NCI-H748 (cell line): ENCODE measurements around the gene TTC23.

ENCODE experiments used
- DNase-seq: peaks from one replicate; lab custom pipeline; 2025; ENCODE audit not compliant: unreplicated experiment; lab: John Stamatoyannopoulos, UW

TTC23 gene

GRCh38 chr15:99140590-99140989 is 108.8 kb downstream of the TTC23 start:
- no peak for DNase-seq

- DNase-seq: no peak
Observed at GRCh38 chr15:99139276-99139675, 110.1 kb downstream of the TTC23 start.

DNA sequence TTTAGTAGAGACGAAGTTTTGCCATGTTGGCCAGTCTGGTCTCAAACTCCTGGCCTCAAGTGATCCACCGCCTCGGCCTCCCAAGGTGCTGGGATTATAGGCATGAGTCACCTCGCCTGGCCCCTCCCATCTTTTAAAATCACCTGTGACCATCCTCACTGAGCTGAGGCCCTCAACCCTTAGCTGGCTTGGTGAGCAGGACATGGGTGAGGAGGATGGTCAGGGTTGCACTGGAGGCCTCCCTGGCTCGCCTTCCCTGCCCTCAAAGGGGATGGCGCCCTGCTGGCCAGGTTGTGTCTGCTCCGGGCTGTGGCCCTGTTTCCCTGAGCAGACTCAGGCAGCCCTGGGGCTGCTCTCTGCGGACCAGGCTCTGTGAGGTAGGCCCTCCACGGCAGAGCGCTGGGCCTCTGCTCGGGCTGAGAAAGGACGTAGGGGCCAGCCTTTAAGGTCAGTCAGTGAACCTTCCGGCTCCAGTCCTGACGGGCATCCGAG is 110.8 kb downstream of the TTC23 start:
- DNase-seq: no peak

DNA sequence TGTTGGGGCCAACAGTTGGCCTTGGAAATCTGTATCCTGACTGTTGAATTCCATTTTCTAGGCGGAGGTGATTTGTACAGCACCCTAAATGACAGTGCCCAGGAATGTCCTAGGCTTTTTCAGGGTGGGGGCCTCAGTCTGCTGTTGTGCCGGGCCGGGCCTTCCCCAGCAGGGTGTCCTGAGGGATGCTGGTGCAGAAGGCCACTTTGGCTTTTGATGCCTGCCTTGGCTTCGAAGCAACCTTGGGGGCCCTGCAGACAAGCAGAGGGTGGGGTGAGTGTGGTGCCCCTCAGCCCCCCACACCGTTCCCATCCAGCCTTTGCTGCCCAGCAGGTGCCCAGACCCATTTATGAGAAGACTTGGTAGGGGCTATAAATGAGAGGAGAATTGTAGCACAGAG is 111.5 kb downstream of the TTC23 start:
- DNase-seq: no peak

DNA sequence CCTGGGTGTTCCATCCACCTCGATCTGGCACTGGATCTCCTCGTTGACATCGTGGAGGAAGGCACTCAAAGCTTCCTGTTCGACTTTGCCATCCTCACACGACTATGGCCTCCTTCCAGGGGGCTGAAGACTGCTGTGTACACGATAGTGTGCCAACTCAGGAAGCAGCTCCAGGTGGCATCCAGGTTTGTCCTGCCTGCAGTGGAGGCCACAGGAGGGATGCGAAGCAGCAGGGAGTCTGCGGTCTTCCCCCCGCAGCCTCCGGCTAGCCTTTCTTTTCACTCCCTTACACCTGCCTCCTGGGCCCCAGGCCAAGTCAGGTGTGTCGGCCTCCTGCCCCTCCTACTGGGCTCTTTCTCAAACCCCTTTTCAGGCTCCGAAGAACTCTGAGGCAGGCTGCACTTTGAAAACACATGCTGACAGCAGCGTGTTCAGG is 112.3 kb downstream of the TTC23 start:
- peak; percentile 86 for DNase-seq

DNA sequence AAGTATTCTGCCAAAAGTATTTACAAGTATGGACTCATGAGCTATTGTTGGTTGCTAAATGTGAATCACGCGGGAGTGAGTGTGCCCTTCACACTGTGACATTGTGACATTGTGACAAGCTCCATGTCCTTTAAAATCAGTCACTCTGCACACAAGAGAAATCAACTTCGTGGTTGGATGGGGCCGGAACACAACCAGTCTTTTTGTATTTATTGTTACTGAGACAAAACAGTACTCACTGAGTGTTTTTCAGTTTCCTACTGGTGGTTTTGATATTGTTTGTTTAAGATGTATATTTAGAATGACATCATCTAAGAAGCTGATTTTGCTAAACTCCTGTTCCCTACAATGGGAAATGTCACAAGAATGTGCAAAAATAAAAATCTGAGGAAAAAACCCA is 114.2 kb downstream of the TTC23 start:
- peak; percentile 9 for DNase-seq

DNA sequence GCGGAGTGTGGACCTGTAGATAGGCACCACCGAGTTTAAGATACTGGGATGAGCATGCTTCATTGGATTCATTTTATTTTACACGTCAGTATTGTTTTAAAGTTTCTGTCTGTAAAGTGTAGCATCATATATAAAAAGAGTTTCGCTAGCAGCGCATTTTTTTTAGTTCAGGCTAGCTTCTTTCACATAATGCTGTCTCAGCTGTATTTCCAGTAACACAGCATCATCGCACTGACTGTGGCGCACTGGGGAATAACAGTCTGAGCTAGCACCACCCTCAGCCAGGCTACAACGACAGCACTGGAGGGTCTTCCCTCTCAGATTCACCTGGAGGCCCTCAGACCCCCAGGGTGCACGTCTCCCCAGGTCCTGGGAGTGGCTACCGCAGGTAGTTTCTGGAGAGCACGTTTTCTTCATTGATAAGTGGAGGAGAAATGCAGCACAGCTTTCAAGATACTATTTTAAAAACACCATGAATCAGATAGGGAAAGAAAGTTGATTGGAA is 115.0 kb downstream of the TTC23 start:
- no peak for DNase-seq

DNA sequence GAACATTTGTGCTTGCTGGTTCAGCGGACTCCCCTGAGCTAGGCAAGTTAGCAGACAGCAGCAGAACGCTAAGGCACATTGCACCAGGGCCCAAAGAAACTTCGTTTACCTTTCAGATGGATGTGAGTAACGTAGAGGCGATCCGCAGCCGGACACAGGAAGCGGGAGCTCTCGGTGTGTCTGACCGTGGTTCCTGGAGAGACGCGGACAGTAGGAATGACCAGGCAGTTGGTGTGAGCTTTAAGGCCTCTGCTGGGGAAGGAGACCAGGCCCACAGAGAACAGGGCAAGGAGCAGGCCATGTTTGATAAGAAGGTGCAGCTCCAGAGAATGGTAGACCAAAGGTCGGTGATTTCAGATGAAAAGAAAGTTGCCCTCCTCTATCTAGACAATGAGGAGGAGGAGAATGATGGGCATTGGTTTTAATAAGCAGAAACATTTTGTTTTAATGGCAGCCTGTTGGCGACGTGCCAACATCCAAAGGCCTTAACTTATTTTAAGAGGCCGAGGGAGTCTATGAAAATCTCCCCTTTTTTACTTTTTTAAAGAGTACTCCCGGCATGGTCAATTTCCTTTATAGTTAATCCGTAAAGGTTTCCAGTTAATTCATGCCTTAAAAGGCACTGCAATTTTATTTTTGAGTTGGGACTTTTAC is 116.6 kb downstream of the TTC23 start:
- DNase-seq: no peak

DNA sequence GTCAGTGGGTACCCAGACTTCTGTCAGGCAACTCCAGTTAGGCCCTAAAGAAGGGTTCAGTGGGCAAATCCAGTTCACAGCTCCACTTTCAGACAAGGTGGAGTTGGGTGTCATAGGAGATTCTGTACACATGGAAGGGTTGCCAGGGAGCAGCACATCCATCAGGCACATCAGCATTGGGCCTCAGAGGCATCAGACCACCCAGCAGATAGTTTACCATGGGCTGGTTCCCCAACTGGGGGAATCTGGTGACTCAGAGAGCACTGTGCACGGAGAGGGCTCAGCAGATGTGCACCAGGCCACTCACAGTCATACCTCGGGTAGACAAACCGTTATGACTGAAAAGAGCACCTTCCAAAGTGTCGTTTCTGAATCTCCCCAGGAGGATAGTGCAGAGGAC is 117.3 kb downstream of the TTC23 start:
- DNase-seq: no peak

DNA sequence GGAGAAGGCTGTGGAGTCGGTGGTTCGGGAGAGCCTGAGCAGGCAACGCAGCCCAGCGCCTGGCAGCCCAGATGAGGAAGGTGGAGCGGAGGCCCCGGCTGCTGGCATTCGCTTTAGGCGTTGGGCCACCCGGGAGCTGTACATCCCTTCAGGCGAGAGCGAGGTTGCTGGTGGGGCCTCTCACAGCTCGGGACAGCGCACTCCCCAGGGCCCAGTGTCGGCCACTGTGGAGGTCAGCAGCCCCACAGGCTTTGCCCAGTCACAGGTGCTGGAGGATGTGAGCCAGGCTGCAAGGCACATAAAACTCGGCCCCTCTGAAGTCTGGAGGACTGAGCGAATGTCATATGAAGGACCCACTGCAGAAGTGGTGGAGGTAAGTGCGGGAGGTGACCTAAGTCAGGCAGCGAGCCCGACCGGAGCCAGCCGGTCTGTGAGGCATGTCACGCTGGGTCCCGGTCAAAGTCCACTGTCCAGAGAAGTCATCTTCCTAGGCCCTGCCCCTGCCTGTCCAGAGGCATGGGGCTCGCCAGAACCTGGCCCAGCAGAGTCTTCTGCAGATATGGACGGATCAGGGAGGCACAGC is 117.8 kb downstream of the TTC23 start:
- no peak for DNase-seq

DNA sequence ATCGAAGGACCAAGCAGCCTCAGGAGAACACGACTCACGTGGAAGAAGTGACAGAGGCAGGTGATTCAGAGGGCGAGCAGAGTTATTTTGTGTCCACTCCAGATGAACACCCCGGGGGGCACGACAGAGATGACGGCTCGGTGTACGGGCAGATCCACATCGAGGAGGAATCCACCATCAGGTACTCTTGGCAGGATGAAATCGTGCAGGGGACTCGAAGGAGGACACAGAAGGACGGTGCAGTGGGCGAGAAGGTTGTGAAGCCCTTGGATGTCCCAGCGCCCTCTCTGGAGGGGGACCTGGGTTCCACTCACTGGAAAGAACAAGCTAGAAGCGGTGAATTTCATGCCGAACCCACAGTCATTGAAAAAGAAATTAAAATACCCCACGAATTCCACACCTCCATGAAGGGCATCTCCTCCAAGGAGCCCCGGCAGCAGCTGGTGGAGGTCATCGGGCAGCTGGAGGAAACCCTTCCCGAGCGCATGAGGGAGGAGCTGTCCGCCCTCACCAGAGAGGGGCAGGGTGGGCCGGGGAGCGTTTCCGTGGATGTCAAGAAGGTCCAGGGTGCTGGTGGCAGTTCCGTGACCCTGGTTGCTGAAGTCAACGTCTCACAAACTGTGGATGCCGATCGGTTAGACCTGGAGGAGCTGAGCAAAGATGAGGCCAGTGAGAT is 118.5 kb downstream of the TTC23 start:
- DNase-seq: no peak

- DNase-seq: no peak
Observed at GRCh38 chr15:99130314-99130713, 119.1 kb downstream of the TTC23 start.

DNA sequence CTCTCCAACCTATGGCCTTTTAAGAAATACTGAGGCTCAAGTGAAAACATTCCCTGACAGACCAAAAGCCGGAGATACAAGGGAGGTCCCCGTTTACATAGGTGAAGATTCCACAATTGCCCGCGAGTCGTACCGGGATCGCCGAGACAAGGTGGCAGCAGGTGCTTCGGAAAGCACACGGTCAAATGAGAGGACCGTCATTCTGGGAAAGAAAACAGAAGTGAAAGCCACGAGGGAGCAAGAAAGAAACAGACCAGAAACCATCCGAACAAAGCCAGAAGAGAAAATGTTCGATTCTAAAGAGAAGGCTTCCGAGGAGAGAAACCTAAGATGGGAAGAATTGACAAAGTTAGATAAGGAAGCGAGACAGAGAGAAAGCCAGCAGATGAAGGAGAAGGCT is 119.7 kb downstream of the TTC23 start:
- no peak for DNase-seq

DNA sequence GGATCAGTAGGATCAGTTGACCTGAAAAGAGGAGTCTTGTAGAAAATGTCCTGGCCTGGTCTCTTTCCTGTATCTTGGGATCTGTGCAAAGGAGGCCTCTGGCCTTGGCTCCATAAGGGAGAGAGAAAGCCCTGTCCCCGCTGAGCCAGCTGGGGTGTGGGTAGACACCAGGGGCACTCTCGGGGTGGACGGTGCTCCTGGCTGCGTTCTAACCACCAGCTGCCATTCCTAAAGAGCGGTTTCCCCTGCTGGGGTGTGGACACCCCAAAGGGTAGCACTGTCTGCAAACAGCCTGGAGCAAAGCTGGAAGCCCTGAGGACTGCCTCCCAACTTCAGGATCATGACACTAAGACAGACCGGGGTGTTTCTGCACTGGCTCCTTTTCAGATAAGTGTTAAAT is 121.0 kb downstream of the TTC23 start:
- no peak for DNase-seq

GRCh38 chr15:99127773-99128172 is 121.6 kb downstream of the TTC23 start:
- DNase-seq: no peak

GRCh38 chr15:99126930-99127329 is 122.5 kb downstream of the TTC23 start:
- no peak for DNase-seq

- DNase-seq: no peak
Observed at GRCh38 chr15:99126131-99126588, 123.2 kb downstream of the TTC23 start.

DNA sequence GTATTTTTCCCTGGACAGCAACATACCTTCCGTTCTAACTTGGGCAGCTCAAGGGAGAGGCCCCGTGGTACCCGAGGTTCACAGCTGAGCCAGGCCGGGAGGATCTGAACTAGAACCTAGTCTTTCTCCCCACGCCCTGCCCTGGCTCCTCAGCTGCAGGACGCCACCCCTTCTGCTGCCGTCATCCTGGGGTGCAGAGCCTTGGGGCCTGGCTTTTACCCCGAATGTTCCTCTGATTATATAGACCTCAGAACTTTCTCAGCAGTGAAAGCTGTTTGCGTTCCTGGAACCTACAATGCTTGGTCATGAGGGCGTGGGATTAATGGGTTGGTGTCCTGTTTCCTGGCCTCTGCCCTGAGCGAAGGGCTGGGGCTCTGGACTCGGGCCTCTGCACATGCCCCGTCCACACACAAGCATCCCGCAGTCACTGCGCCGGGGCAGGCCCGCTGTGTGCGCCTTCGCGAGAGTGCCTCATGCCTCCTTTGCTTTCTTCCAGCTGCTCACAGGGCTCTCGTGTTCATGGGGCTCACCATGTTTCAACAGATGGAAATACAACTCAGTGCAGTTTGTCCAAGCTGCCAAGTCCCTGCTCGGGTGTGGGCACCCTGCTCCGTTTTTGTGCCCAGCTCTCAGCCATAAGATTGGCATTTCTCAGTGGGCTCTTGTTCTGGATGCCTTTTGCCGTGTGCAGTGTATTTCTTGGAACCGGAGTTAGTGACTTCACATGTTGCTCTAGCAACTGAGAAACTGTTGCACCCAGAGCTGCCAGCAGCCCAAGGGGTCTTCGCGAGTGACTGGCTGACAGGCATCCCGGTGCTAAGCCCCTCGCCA is 124.1 kb downstream of the TTC23 start:
- no peak for DNase-seq

DNA sequence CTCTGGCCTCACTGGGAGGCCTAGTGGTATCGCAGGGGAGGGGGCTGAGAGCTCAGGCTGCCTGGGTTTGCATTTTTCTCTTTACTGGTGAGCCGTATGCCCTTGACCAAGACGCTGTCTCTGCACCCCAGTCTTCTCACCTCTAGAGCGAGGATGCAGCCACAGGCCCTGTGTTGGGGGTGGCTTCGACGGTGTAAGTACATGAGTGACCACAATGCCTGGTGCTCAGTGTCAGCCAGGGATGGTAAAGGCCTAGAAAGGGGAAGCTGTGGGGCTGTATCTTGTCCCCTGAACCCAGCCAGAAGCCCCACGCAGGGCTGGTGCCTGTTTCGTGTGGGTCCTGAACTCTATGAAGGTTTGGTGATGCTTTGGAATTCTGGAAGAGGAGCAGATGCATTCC is 124.7 kb downstream of the TTC23 start:
- no peak for DNase-seq

DNA sequence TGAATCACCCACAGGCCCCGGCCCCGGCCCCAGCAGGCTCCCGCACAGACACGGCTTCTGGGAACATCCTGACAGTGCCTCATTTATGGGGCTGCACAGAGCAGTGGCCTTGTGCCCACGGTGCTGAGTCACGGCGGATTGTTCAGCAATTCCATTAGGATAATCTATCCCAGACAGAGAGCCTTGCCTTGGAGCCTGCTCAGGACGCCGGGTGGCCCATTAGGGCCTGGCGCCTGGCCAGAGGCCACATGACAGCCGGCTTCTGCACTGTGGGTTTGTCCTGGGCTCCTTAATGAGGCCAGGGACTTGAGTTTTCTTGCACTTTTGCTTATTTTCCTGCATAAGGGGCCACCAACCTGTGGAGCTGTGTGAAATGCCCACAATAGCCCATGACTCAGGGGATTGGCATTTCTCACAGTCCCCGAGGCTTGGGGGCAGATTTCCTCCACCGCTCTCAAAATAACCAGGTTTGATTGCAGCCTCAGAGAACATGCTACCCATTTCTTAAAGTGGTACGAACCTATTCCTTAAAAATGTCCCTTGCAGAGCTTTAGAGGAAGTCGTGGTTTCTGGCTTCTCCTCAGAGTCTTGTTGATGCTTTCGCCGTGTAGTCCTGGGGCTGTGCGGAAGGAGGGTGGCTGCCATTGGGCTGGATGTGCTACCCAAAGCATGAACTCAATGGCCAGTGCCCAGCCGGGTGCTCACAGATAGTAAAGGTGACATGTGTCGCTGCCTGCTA is 125.5 kb downstream of the TTC23 start:
- peak; percentile 52 for DNase-seq
